ENCODE data around the gene XPO5.

- TF ChIP-seq, protein P1, sequence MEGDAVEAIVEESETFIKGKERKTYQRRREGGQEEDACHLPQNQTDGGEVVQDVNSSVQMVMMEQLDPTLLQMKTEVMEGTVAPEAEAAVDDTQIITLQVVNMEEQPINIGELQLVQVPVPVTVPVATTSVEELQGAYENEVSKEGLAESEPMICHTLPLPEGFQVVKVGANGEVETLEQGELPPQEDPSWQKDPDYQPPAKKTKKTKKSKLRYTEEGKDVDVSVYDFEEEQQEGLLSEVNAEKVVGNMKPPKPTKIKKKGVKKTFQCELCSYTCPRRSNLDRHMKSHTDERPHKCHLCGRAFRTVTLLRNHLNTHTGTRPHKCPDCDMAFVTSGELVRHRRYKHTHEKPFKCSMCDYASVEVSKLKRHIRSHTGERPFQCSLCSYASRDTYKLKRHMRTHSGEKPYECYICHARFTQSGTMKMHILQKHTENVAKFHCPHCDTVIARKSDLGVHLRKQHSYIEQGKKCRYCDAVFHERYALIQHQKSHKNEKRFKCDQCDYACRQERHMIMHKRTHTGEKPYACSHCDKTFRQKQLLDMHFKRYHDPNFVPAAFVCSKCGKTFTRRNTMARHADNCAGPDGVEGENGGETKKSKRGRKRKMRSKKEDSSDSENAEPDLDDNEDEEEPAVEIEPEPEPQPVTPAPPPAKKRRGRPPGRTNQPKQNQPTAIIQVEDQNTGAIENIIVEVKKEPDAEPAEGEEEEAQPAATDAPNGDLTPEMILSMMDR (conservative IDR thresholded peaks at IDR 0.05; ENCODE audit: low read length) = no peak
- no peak for TF ChIP-seq EZH2phosphoT487 (IDR thresholded peaks at IDR 0.05; ENCODE audit: borderline replicate concordance, low read depth, low read length)
Observed at GRCh38 chr6:43570876-43571441, 4.9 kb downstream of the XPO5 start.

All from OCI-LY7 (cell line).